Prostate gland (tissue), 2 donors: Measurements from ENCODE around the gene TMEM174.

Experiments
- POLR2A ChIP-seq: fragments of 450-650 bp; IDR thresholded peaks from one replicate; pipeline ENCODE4 v1.6.1; 2016; ENCODE audit warnings: antibody characterized with exemption, mild to moderate bottlenecking
- POLR2AphosphoS5 ChIP-seq: sonication (generic); formaldehyde crosslinking; IDR thresholded peaks from one replicate; pipeline ENCODE4 v1.6.1; 2017; ENCODE audit warnings: antibody characterized with exemption
- TF ChIP-seq, protein P1 (sequence below), 4 experiments: fragments of 200-600 bp in 2 of 4; fragments of 450-650 bp in 2 of 4; sonication (generic) in 2 of 4; IDR thresholded peaks; 1 replicate in 3 of 4; 2 replicates in 1 of 4; pipeline ENCODE4 v1.5.1; 2016 to 2019; ENCODE audit warnings: antibody characterized with exemption in 4 of 4, mild to moderate bottlenecking in 2 of 4, moderate library complexity in 2 of 4

- TF ChIP-seq POLR2A: no peak
- TF ChIP-seq POLR2AphosphoS5: no peak
- TF ChIP-seq, protein P1, sequence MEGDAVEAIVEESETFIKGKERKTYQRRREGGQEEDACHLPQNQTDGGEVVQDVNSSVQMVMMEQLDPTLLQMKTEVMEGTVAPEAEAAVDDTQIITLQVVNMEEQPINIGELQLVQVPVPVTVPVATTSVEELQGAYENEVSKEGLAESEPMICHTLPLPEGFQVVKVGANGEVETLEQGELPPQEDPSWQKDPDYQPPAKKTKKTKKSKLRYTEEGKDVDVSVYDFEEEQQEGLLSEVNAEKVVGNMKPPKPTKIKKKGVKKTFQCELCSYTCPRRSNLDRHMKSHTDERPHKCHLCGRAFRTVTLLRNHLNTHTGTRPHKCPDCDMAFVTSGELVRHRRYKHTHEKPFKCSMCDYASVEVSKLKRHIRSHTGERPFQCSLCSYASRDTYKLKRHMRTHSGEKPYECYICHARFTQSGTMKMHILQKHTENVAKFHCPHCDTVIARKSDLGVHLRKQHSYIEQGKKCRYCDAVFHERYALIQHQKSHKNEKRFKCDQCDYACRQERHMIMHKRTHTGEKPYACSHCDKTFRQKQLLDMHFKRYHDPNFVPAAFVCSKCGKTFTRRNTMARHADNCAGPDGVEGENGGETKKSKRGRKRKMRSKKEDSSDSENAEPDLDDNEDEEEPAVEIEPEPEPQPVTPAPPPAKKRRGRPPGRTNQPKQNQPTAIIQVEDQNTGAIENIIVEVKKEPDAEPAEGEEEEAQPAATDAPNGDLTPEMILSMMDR (IDR thresholded peaks at IDR 0.05): no peak
Measured at GRCh38 chr5:73213566-73213998, 40.6 kb downstream of the TMEM174 start.
